Colon (tissue), 2 donors: ENCODE measurements around the gene PIGQ.

ENCODE experiments used
- FAIRE-seq: peaks from 2 replicates; lab custom pipeline; 2012; peaks lifted over from hg19 to GRCh38; lab: Jason Lieb, UNC
- donor health status: control.
- donor health status: control.

Gene PIGQ

DNA sequence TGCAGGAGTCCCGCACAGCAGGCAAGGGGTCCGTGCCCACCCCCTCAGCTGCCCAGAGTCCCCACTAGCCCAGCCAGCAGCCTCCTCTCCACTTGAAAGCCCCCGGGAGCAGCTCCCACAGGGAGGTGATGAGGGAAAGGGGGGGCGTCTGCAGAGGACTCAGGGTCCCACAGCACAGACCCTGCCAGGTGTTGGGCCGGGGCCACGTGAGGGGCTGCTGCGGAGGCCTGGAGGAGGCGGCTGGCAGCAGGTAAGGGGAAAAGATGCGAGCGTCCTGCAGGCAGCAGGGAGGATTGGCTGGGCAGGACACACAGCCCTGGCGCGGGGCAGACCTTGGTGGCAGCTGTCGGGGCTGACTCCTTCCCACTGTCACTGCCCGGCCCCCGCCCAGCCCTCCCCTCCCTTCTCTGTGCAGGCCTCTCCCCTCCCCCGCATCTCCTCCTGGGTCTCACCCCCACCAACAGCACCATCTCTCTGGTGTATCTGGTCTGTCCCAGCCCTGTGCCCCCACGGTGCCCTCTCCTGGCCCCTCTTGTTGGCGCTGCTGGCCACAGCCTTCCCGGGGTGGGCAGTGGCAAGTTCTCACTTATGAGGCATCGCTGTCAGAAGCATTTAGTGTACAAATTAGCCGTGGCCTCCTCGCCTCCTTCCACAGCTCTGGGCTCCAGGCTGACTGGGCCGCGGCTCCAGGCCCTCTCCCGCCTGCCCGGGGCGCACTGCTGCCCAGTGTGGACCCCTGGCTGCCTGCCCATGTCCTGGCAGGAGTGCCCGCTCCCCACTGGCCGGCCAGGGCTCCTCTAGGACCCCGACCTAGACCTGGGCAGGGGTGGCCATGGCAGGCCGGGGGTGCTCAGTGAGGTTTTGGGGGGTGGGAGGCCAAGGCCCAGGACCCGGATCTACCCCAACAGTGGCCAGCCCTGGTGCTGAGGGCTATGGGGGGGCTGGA lies 14.0 kb upstream of the PIGQ start:
- no peak for FAIRE-seq

DNA sequence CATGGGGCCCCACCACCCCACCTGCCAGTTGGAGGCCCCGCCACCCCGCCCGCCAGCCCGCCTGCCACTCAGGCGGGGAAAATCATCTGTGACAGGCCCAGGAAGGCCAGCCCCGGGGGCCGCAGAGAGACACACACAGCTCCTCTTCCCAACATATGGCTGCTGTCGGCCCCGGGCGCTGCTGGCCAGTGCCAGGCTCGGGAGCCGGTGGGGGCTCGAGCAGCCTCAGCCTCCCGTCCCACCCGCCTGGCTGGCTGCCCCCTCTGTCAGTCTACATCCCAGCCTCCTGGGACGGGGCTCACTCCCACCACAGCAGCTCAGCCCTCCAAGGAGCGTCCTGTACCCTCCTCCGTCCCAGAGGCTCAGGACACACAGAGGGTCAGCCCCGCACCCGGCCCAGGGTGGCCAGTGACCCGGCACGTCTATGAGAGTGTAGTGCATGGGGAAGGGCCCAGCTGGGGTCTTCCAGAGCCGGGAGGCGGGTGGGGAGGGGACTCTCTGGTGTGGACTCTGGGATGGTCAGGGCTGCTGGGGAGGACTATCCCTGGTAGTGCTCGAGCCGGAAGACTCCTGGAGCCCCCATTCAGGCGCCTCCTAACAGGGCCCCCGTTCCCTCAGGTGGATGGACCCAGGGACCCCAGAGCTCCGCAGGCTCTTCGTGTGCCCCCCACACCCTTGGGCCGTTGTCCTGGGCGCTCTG lies 13.1 kb upstream of the PIGQ start:
- FAIRE-seq = no peak

DNA sequence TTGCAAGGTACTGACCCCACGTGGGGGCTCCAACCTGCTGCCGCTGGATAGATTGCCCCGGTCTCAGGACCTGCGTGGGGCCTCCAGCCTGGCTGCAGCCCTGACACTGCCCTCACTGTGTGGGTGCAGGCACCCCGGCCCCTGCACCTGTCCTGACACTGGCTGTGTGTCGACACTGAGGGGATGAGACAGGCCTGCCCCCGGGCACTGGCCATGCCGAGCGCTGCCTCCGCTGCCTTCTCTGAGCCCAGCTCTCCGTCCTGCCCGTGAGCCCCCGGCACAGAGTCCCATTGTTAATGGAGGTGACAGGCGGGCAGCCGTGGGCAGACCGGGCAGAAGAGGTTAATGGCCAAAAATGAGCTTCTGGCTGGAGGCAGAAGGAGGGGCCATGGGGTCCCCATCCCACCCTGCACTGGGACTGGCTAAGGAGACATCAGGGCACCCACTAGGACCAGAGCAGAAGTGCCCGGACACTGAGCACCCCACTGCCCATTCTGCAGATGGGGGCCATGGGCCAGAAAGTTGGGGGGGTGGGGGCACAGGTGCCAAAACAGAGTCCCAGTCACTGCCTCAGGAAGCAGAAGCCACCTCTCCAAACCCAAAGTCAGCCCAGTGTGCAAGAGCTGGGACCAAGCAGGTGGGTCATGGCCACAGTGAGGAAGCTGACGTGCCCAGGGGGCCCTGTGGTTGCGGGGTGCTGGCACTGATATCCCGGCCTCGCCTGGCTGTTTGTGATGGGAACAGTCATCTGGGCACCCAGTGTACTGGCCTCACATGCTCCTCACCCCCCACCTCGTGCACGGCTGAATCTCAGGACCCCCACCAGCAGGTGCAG lies 12.1 kb upstream of the PIGQ start:
- no peak for FAIRE-seq

DNA sequence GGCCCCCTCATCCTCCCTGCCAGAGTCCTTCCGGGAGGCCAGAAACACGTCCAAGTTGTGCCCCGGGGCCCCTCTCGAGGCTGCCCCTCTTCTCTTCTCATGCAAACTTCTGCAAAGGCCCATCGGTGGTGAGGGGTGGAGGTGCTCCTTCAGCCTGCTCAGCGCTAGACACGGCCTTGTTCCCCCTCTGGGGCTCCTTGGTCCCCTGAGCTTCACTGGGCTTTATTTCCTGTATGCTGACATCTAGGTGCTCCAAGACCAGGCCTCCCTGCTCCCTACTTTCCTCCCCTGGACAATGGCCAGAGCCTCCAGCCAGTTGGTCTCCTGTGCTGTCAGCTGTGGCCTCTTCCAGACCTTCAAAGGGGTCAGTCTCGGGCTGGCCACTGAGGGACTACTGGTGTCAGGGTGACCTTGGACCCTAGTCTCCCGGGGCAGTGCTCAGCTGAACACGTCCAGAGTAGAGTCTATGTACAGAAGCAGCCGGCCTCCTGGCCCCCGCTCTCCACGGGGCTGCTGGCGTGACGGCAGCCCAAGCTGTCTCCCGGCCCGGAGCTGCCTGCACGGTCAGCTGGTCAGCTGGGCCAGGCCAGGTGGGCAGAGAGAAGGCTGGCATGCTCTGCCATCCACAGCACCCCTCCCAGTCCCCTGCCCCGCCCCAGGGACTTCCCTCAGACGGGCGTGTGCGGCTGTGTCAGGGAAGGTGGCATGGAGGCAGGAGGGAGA lies 11.3 kb upstream of the PIGQ start:
- no peak for FAIRE-seq

DNA sequence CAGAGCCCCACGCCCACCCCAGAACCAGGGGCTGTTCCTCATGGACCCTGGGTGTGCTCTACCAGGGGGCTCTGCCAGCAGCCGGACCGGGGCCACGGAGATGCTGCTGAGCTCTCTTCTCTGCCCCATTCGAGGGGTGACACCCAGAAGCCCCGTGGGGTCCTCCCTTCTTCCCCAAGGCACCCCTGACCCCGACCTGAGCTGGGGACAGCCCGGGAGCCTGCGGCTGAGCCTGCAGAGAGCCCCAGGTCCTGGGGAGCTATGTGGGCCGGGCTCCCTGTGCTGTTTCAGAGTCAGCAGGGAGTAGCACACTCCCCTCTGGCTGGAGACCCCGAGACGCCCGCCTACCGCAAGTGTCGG lies 10.8 kb upstream of the PIGQ start:
- no peak for FAIRE-seq

DNA sequence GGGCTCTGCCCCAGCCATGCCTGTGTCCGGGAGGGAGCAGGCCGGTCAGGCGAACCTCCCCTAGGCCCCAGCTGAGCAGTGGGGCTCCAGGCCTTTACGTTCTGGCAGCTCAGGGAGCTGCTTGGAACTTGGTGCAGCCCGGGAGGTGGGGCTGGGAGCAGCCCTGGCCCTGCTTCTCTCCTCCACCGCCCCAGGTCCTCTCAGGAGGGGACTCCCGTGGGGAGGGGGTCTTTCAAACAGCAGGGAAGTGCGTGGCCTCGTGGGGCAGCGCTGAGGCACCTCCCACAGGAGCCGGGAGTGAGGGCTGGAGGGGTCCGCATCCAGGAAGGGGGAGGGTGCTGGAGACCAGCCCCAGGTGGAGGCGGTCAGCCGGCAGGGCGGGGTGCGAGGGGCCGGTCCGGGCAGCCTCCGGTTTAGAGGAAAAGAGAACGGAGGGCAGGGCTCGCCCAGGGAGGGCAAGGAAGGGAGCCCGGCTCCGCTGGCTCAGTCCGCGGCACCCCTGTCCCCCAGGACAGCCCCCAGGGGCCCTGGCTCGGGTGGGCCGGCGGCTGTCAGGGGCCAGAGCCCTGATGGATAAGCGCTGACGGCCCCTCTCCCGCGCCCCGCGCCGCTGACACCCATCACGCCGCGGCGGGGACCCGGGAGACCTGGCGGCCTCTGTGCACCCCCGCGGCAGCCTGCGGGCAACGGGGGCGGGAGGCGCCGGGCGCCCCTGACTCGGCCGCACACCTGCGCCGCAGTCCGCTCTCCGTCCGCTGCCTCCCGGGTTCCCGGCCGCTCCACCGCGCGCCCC lies 10.2 kb upstream of the PIGQ start:
- FAIRE-seq = no peak

DNA sequence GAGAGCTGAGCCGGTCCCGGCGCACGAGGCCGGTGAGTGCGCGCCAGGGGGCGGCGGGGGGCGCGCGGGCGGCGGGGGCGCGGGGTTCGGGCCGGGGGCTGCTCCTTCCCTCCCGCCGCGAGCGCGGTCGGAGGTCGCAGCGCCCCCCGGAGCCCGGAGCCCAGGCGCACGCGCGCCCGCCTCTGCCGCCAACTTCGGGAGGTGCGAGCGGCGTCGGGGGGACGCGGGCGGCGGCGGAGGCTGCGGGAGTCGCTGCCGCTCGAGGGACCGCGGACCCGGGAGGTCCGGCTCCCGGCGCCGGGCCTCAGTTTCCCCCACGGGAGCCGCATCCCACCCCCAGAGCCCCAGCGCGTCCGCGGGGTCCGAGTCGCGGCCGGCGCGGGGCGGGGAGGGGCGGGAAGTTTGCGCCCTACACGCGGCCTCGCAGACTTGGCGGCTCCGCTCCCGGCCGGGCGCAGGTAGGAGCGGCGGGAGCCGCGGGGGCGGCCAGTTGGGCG lies 9.5 kb upstream of the PIGQ start, which contains the start of gene PRR35:
Gene PRR35 (plus strand): TSS at position 191 of the 497 bp plus-strand sequence. CDS start 2,901 bp downstream, outside the sequence.
- FAIRE-seq = no peak

DNA sequence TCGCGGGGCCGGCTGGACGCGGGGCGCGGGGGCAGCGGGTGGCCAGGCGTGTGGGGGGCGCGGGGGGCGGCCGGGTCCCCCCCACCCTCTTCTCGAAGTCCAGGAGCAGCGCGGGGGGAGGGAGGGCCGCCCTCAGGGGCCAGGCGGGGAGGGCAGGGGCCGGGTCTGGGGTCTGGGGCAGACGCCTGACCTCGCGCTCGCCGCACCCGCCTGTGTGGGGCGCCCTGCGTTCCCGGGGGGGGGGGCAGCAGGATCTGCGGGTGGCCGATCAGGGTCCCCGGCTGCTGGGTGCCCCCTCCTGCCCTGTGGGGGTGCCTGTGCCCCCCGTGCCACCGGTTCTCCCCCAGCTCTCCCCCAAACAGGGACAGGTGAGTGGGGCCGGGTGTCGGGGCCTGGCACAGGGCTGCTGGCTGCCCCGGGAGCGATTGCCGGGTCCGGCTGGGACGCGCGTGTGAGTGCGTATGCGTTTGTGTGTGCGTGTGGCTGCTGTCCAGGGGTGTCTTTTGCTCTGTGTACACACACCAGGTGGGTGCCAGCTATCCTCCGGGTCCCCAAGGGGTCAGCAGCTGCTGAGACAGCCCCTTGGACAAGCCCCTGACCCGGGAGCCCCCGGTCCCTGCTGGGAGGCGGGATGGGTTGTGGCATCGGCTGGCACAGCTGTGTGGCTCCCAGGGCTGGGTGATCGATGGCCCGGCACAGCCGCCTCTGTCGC lies 8.9 kb upstream of the PIGQ start:
- FAIRE-seq = no peak

DNA sequence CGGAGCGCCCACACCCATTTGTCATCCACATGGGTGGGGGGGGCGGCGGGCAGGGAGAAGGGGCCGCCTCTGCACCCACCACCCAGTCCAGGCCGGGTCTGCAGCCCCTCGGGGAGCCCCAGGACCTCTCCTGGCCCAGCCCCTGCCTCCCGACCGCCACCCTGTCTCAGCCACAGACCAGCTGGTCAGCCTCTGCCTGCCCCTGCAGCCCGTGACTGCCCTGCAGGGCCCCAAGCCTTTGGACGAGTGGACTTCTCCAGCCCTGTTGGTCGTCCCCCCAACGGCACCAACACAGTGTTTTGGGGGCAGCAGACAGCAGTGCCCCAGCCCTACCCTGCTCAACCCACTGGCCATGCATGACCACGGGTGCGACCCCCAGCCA lies 8.4 kb upstream of the PIGQ start:
- no peak for FAIRE-seq

DNA sequence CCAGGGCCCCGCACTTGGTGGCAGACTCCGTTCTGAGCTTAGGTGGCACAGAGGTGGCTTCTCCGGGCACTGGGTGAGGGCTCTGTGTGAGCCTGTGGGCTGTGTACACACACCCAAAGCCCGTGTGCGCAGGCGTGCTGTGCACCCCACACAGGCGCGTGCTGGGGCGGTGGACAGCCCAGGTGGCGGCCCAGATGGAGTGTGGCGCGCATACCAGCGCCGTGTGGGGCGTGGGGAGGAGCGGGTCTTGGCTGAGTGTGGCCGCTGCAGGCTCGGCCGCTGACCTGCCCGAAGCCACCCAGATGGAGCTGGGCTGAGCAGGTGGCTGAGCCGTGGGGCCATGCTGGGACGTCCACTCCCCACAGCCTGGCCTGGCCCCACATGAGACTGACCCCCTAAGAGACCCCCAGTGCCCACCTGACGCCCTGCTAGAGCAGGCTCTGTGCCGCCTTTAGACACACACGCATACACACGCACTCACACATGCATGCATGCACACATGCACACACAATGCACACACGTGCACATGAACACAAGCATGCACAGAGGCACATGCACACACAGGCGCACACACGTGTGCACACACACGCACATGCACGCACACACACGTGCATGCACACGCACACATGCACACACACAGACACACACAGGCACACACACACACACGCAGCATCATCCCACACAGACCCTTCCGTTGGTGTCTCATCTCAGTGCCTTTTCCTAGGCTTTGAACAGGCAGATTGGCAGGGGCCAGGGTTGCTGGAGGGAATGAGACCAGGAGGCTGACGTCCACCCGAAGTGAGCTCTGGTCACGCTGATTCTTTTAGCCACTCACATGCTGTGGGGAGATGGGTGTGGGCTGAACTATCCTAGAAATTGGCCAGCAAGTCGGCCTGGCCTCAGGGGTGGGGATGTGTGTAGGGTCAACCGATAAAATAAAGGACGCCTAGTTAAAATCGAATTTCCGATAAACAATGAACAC lies 7.5 kb upstream of the PIGQ start:
- no peak for FAIRE-seq

DNA sequence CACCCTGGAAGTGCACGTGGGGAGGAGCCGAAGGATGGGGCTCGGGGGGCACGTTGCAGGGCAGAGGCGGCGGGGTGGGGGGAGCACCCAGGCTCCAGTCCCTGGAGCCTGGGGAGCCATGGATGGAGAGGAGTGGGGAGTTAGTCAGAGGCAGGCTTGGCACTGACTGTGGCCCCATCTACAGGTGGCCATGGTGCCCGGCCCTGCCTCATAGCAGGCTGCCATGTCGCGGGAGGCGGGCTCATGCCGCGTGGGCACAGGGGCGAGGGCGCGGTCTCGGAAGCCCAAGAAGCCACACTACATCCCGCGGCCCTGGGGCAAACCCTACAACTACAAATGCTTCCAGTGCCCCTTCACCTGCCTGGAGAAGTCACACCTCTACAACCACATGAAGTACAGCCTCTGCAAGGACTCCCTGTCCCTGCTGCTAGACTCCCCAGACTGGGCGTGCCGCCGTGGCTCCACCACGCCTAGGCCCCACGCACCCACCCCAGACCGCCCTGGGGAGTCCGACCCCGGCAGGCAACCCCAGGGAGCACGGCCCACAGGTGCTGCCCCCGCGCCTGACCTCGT lies 6.6 kb upstream of the PIGQ start:
- no peak for FAIRE-seq

DNA sequence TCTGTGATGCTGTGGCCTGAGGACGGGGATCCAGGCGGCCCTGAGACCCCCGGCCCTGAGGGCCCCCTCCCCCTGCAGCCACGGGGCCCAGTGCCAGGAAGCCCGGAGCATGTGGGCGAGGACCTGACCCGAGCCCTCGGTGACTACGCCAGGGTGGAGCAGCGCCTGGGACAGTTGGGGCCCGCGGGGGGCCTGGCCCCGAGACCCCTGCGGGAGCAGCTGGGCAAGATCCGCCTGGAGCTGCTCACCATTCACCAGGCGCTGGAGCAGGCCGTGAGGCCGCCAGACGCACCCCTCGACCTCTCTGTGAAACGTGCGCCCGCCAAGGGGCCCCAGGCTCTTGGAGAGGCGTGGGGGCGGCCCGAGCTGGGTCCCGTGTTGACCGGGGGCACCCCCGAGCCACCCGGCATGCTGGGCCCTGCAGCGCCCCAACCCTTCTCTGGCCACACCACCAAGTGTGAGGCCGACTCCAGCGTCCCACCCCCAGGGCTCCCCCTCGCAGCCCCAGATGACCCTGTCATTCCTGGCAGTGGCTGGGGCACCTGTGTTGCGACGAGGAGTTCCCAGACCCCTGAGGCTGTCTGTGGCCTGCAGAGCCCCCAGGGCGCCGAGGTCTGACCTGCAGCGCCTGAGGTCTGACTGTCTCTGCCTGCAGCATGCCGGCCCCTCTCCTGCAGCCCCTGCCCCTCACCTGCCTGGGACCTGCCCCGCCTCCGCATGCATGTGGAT lies 4.9 kb upstream of the PIGQ start:
- no peak for FAIRE-seq

DNA sequence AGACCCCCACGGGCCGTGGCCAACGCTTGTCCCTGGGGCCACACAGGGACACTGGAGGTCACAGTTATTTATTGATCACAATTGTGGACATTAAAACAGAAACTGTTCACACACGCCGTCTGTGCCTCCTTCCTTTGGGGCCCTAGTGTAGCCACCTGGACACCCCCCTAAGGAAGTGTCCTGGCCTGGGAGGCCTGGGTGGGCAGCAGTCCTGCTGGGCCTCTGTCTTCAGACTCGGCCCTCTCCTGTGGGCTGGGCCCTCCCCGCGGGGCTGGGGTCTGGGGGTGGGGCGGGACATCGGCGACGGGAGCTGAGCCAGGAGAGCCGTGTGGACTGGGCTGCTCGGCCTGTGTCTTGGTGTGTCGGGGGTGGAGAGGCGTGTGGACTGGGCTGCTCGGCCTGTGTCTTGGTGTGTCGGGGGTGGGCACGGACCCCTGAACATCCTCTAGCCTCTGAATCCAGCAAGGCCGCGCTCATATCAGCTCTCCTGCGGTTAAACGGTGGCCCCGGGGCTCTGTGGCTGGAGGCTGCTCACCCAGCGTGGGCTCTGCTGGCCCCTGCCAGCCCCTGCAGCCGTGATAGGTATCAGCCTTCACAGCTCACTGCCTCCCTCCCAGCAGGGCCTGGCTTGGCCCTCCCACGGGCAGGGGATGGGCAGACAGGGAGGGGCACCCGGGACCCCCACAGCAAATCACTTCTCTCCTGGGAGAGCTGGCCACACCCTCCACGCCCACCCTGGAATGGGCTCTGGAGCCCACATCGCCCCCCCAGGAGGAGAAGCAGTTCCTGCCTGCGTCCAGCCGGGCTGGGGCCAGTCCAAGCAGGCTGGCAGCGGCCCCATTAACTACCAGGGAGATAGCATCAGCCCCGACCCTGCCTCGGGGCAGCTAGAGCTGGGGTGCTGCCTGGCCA lies 4.1 kb upstream of the PIGQ start:
- FAIRE-seq = no peak

DNA sequence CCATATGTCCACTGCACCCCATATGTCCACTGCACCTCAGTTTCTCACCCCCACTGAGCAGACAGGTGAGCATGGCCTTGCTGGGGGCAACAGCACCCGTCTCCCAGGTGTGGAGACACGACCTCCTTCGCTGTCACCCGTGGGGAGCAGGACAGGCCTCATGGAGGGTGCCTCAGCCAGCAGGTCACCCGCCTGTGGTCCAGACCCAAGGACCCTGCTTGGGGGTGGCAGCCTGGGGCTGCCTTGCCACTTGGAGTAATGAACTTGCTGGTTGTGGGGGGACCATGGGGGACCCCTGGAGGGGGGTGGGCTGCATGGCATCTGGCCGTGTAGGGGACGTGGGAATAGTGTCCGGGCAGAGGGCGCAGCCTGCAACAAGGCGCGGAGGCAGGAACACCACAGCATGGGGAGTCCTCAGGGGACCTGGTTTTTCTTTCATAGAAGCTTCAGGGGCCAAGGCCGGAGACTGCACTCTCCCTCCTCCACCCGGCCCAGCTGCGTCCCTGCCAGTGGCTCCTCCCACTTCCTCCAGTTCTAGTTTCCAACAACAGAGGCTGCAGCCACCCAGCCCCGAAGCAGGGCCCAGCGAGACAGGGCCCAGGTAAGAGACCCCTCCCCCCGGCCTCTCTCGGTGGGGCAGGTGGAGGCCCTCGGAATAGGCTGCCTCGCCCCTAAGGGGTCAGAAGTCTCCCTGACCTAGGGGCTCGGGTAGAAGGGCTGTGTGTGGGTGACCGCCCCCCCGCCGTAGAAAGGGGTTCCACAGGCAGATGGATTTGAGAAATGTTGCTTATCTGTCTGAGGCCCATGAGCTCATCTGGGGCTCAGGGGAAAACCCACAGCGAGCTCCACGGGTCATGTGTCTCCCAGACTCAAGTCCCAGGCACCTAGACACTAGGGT lies 3.0 kb upstream of the PIGQ start, which contains the start of gene NHLRC4:
Gene NHLRC4 (plus strand): TSS at position 531 of the 898 bp plus-strand sequence. CDS start 1,043 bp downstream, outside the sequence.
- FAIRE-seq = no peak
